NT2/D1 (cell line): ENCODE measurements around the gene NLRP5.

Experiments used
- SUZ12 ChIP-seq: IDR thresholded peaks from 2 replicates; pipeline ENCODE4 v1.6.1; 2011; ENCODE audit not compliant: insufficient read length, insufficient read depth; ENCODE audit errors: extremely low read depth
- ZNF274 ChIP-seq: IDR thresholded peaks from 2 replicates; pipeline ENCODE4 v1.6.1; 2011; ENCODE audit warnings: mild to moderate bottlenecking, low read depth, low read length

- TF ChIP-seq SUZ12, result no peak
- TF ChIP-seq ZNF274, result no peak
Observed at GRCh38 chr19:56080669-56081401, 94.3 kb downstream of the NLRP5 start.
